Astrocyte of the spinal cord (primary cell): ENCODE measurements around the gene MYEF2.
A peak's percentile ranks its signal among the peaks of the same experiment; 100 is the strongest.

Source experiments
- DNase-seq: peaks from one replicate; pipeline ENCODE4 v3.0.0; 2011; ENCODE audit warnings: low read depth, low spot score
- H3K4me3 ChIP-seq: 2 replicates; pipeline ENCODE4 v1.5.1; 2011; ENCODE audit warnings: low read depth, mild to moderate bottlenecking, low read length, moderate library complexity
- in situ Hi-C: cut with HindIII; loops from 2 replicates; pipeline ENCODE4 v1.10.0; 2017; ENCODE audit warnings: low sequenced_read_pairs
- TF ChIP-seq, protein P1 (sequence below): IDR thresholded peaks from 2 replicates; pipeline ENCODE4 v1.5.1; 2012; ENCODE audit warnings: low read depth, mild to moderate bottlenecking, low read length, inconsistent platforms

MYEF2 gene

DNA sequence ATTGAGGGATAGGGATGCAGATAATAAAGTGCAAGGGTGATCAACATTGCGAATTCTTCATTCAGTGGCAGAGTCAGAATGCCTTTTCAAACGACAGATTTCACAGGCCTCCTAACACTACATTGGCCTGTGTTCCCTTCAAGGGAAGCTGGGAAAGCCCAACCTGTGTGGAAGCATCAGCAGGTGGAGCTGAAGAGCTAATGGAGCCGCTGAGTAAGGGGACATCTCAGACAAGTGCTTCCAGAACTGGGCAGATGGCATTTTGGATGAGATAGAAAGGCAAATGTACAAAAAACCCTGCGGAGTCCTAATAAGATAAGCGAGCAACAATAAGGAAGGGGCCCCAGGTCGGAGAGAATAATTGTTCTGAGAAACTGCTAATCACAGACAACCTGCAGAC, 65.9 kb downstream of the MYEF2 start:
- TF ChIP-seq, protein P1, sequence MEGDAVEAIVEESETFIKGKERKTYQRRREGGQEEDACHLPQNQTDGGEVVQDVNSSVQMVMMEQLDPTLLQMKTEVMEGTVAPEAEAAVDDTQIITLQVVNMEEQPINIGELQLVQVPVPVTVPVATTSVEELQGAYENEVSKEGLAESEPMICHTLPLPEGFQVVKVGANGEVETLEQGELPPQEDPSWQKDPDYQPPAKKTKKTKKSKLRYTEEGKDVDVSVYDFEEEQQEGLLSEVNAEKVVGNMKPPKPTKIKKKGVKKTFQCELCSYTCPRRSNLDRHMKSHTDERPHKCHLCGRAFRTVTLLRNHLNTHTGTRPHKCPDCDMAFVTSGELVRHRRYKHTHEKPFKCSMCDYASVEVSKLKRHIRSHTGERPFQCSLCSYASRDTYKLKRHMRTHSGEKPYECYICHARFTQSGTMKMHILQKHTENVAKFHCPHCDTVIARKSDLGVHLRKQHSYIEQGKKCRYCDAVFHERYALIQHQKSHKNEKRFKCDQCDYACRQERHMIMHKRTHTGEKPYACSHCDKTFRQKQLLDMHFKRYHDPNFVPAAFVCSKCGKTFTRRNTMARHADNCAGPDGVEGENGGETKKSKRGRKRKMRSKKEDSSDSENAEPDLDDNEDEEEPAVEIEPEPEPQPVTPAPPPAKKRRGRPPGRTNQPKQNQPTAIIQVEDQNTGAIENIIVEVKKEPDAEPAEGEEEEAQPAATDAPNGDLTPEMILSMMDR, result peak; percentile 70
- peak; percentile 38 for DNase-seq
- no peak overlapping the region for H3K4me3 ChIP-seq
- in situ Hi-C loops, result no loop called here

DNA sequence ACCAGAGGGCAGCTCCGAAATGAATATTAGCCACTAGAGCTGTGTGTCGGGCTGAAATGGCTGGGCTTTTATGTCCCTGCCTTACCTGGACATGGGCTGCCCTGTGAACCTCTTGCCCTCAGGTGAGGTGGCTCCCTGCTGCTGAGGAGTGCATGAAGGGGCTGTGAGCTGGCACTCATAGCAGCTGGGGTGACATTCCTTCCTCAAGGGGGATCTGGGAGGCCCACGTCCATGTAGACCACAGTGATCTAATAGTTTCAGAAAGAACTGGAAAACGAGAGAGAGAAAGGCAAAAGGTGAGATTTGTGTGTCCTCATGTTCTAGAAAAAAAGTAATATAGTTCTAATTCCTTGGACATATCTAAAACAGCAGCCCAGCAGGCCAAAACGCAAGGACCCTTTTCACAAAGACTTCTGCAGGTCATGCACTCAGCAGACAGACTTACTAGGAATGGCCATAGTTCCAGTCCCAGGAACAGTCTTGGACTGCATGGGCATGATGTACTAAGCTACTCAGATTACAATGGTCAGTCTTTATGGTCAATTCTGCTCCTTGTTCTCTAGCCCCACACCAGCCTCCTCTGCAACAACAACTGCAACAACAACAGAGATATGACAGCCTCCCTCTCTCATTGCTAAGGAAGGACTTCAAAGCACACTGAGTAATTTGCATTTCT, 68.1 kb downstream of the MYEF2 start:
- in situ Hi-C loops, result no loop called here
- no peak for DNase-seq
- TF ChIP-seq, protein P1, result no peak
- no peak overlapping the region for H3K4me3 ChIP-seq

DNA sequence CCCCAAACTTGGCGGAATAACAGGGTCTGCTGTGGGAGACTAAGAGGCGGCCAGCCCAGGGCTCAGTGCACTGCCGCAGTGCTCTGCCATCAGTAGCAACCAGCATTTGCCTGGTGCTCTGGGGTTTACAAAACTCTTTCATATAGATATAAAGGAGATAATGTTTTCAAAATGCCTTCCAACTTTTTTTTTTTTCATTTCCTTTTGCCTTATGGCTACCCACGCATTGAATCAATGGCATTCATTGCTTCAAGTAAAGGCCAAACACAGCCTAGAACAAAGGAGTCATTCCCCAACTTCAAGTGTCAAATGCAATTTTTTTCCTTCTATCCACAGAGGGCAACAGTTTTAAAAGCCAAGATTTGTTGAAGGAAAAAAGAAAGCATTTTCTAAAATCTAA, 68.9 kb downstream of the MYEF2 start:
- TF ChIP-seq, protein P1, result no peak
- in situ Hi-C loops, result no loop called here
- no peak for DNase-seq
- no peak overlapping the region for H3K4me3 ChIP-seq

DNA sequence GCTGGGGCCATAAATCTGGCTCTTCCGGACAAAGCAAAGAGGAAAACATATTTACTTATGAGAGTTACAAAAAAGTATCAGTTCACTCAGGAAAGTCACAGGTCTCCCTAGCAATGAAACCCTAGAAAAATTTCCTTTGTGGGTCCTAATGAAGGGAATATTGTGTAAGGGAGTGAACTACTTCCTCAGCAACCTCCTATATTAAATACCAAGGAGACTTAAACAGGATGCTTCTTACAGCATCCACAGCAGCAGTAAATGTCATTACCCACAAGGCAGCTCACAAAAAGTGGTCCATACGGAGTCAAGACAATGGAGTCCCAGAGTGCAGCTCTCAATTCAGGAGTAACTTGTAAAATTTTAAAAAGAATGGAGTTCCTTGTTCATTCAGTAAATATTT, 72.2 kb downstream of the MYEF2 start:
- no peak overlapping the region for H3K4me3 ChIP-seq
- in situ Hi-C loops, result no loop called here
- no peak for DNase-seq
- TF ChIP-seq, protein P1, result no peak

DNA sequence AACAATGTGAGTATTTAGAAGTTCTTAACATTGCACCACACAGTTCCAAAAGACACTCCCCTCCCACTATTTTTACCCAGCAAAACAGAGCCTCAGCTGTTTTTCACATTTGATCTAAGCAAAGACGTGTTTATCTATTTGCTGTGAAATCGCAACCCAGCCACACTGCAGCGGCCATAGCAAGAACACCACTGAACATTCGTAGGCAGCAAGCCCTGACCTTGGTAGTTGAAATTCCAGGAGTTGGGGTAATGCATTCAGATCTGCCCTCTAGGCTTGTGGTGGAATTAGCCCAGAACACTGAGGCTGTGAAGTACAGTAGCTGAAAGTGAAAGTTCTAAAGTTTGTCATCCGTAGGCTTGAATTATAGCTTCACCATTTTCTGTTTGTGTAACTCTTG, 74.4 kb downstream of the MYEF2 start:
- DNase-seq, result no peak
- H3K4me3 ChIP-seq, result no peak overlapping the region
- in situ Hi-C loops, result no loop called here
- TF ChIP-seq, protein P1, result no peak

DNA sequence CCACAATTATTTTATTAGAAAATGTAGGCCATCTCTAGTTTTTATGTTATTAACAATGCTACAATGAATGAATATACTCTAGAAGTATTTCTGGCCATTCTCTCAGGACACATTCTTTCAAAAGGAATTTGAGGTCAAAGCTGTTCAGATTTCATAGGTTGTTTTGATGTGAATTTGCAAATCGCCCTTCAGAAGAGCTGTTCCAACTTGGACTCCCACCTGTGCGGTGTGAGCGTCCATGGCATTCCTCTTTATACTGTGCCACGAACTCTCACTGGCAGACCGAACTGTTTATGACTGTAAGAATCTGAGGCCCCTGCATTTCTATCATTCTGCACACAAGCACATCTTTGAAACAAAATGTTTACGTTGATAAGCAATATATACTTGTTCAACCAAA, 75.9 kb downstream of the MYEF2 start:
- DNase-seq, result peak; percentile 30
- TF ChIP-seq, protein P1, result no peak
- no peak overlapping the region for H3K4me3 ChIP-seq
- in situ Hi-C loops, result no loop called here
